HCT116 (cell line): ENCODE measurements around the gene KIF5A. TPM values are rescaled to one million over a fixed set of nuclear protein-coding genes. Genes with fewer than 3 reads are reported as not detected.

Experiments
- ATAC-seq: fragments of 200-7000 bp; cut with Tn5 transposase; 2 replicates; pipeline ENCODE4 v1.9.1; 2020; ENCODE audit warnings: mild to moderate bottlenecking, moderate library complexity
- BruUV-seq: library from RNA; stranded (reverse); fragments of 400-500 nt; replicated peaks from 2 replicates; lab custom pipeline; 2021; lab: Mats Ljungman, UMichigan
- CTCF ChIA-PET: fragments of 300-600 bp; sonication (Branson Sonifier 250); formaldehyde crosslinking; loops from one replicate; lab custom pipeline; 2021; ENCODE audit warnings: antibody characterized with exemption; lab: Charles Lee
- POLR2A ChIA-PET: fragments of 300-600, 350-600 bp; sonication (Branson Sonifier 250); formaldehyde crosslinking; loops from one replicate; lab custom pipeline; 2021; ENCODE audit warnings: antibody characterized with exemption; lab: Charles Lee
- RAD21 ChIA-PET, 2 experiments: fragments of 300-600 bp; sonication (Branson Sonifier 250); formaldehyde crosslinking; loops; one replicate each; lab custom pipeline; 2023; ENCODE audit warnings: low total read pairs in 2 of 2; ENCODE audit not compliant: uncharacterized antibody in 2 of 2, unreplicated experiment in 2 of 2, low non-redundant PET in 1 of 2; lab: Charles Lee
- DNase-seq: peaks from one replicate; pipeline ENCODE4 v3.0.0-alpha.2; 2010; ENCODE audit warnings: low read depth, low spot score
- H2AFZ ChIP-seq: fragments of 200-600 bp; shearing (Covaris generic), sonication (generic); 2 replicates; pipeline ENCODE4 v1.6.1; 2017; ENCODE audit warnings: low read depth, mixed run types, mixed read lengths, antibody characterized with exemption, low read length; ENCODE audit not compliant: poor library complexity, severe bottlenecking
- H3K27ac ChIP-seq: 2 replicates; pipeline ENCODE4 v1.5.1; 2012; ENCODE audit warnings: low read depth, low read length
- H3K27me3 ChIP-seq: fragments of 200-600 bp; sonication (generic); 2 replicates; pipeline ENCODE4 v1.6.1; 2016; ENCODE audit warnings: mixed run types, low read length, mixed read lengths; ENCODE audit not compliant: insufficient read depth
- H3K36me3 ChIP-seq, 2 experiments: fragments of 200-500 bp in 1 of 2; fragments of 200-600 bp in 1 of 2; sonication (Bioruptor generic) in 1 of 2; sonication (generic) in 1 of 2; 2 replicates each; pipeline versions ENCODE4 v1.5.1 to v1.6.1; 2014 to 2016; ENCODE audit warnings: low read length in 2 of 2, inconsistent platforms in 1 of 2, mixed read lengths in 1 of 2, mixed run types in 1 of 2; ENCODE audit not compliant: insufficient read depth in 2 of 2, control insufficient read depth in 1 of 2
- H3K4me1 ChIP-seq, 2 experiments: fragments of 200-600 bp in 1 of 2; sonication (generic) in 1 of 2; 2 replicates each; pipeline versions ENCODE4 v1.5.1 to v1.6.1; 2012 to 2017; ENCODE audit warnings: low read length in 2 of 2, inconsistent platforms in 1 of 2, mild to moderate bottlenecking in 1 of 2, mixed read lengths in 1 of 2, mixed run types in 1 of 2, moderate library complexity in 1 of 2; ENCODE audit not compliant: insufficient read depth in 2 of 2, control insufficient read depth in 1 of 2
- H3K4me2 ChIP-seq: fragments of 200-600 bp; sonication (generic); 2 replicates; pipeline ENCODE4 v1.6.1; 2017; ENCODE audit warnings: mixed run types, low read length, mixed read lengths
- H3K4me3 ChIP-seq, 2 experiments: fragments of 200-600 bp in 1 of 2; sonication (generic) in 1 of 2; replicated peaks in 1 of 2; 2 replicates each; pipeline ENCODE4 v1.5.1; 2011 to 2016; ENCODE audit warnings: low read length in 2 of 2, control low read depth in 1 of 2, low read depth in 1 of 2, mild to moderate bottlenecking in 1 of 2, mixed read lengths in 1 of 2, mixed run types in 1 of 2
- H3K79me2 ChIP-seq: fragments of 200-600 bp; sonication (generic); 2 replicates; pipeline ENCODE4 v1.6.1; 2017; ENCODE audit warnings: mild to moderate bottlenecking, mixed run types, low read length, moderate library complexity, mixed read lengths; ENCODE audit not compliant: insufficient read depth
- H3K9ac ChIP-seq: fragments of 200-600 bp; sonication (generic); 2 replicates; pipeline ENCODE4 v1.6.1; 2016; ENCODE audit warnings: low read length, mixed read lengths
- H3K9me2 ChIP-seq: fragments of 200-600 bp; sonication (generic), shearing (Covaris generic); 2 replicates; pipeline ENCODE4 v1.6.1; 2017; ENCODE audit warnings: mixed run types, mild to moderate bottlenecking, moderate library complexity; ENCODE audit not compliant: insufficient read depth
- H3K9me3 ChIP-seq, 2 experiments: fragments of 200-500 bp in 1 of 2; fragments of 200-600 bp in 1 of 2; sonication (Bioruptor generic) in 1 of 2; sonication (generic) in 1 of 2; 2 replicates each; pipeline ENCODE4 v1.6.1; 2014 to 2017; ENCODE audit warnings: low read length in 2 of 2, mixed read lengths in 2 of 2, inconsistent platforms in 1 of 2, low read depth in 1 of 2, mild to moderate bottlenecking in 1 of 2, mixed run types in 1 of 2, moderate library complexity in 1 of 2; ENCODE audit not compliant: control insufficient read depth in 1 of 2, insufficient read depth in 1 of 2
- H4K20me1 ChIP-seq: fragments of 200-600 bp; sonication (generic), shearing (Covaris generic); 2 replicates; pipeline ENCODE4 v1.6.1; 2017; ENCODE audit warnings: mixed run types, mild to moderate bottlenecking, moderate library complexity; ENCODE audit not compliant: insufficient read depth
- ATF3 ChIP-seq: IDR thresholded peaks from 2 replicates; pipeline ENCODE4 v1.6.1; 2012
- CBX3 ChIP-seq: IDR thresholded peaks from 2 replicates; pipeline ENCODE4 v1.6.1; 2012; ENCODE audit warnings: low read depth
- CEBPB ChIP-seq: IDR thresholded peaks from 2 replicates; pipeline ENCODE4 v1.6.1; 2012; ENCODE audit warnings: low read depth
- CTCF ChIP-seq, 3 experiments: fragments of 200-600 bp in 1 of 3; sonication (generic) in 1 of 3; IDR thresholded peaks in 2 of 3; conservative IDR thresholded peaks in 1 of 3; 2 replicates each; pipeline ENCODE4 v1.5.1; 2012 to 2017; ENCODE audit warnings: low read depth in 2 of 3, low read length in 2 of 3, antibody characterized with exemption in 1 of 3, borderline replicate concordance in 1 of 3, control low read depth in 1 of 3, mild to moderate bottlenecking in 1 of 3, mixed read lengths in 1 of 3, mixed run types in 1 of 3, moderate library complexity in 1 of 3; ENCODE audit not compliant: insufficient read depth in 1 of 3
- EGR1 ChIP-seq: IDR thresholded peaks from 2 replicates; pipeline ENCODE4 v1.6.1; 2012; ENCODE audit warnings: low read depth
- ELF1 ChIP-seq: IDR thresholded peaks from 2 replicates; pipeline ENCODE4 v1.6.1; 2012; ENCODE audit warnings: low read depth, borderline replicate concordance
- EZH2 ChIP-seq: fragments of 200-600 bp; sonication (generic); IDR thresholded peaks from 2 replicates; pipeline ENCODE4 v1.6.1; 2017; ENCODE audit warnings: antibody characterized with exemption, mixed run types
- EZH2phosphoT487 ChIP-seq: fragments of 200-600 bp; IDR thresholded peaks from 2 replicates; pipeline ENCODE4 v1.6.1; 2018; ENCODE audit warnings: antibody characterized with exemption, borderline replicate concordance
- MAX ChIP-seq: IDR thresholded peaks from 2 replicates; pipeline ENCODE4 v1.6.1; 2012
- POLR2A ChIP-seq: IDR thresholded peaks from 2 replicates; pipeline ENCODE4 v1.7.0; 2011; ENCODE audit warnings: borderline replicate concordance; ENCODE audit not compliant: insufficient read depth, insufficient read length; ENCODE audit errors: extremely low read depth
- RAD21 ChIP-seq: IDR thresholded peaks from 2 replicates; pipeline ENCODE4 v1.6.1; 2012; ENCODE audit warnings: low read depth, mild to moderate bottlenecking
- REST ChIP-seq: IDR thresholded peaks from 2 replicates; pipeline ENCODE4 v1.6.1; 2012; ENCODE audit warnings: low read depth
- TCF7L2 ChIP-seq: IDR thresholded peaks from 2 replicates; pipeline ENCODE4 v1.7.0; 2011; ENCODE audit warnings: borderline replicate concordance, inconsistent platforms; ENCODE audit not compliant: insufficient read depth, insufficient read length; ENCODE audit errors: extremely low read depth
- YY1 ChIP-seq: IDR thresholded peaks from 2 replicates; pipeline ENCODE4 v1.6.1; 2011; ENCODE audit warnings: low read length, low read depth, moderate library complexity, mild to moderate bottlenecking; ENCODE audit not compliant: insufficient replicate concordance; ENCODE audit errors: extremely low read depth
- ZBTB33 ChIP-seq: IDR thresholded peaks from 2 replicates; pipeline ENCODE4 v1.6.1; 2011; ENCODE audit warnings: mild to moderate bottlenecking, low read length, moderate library complexity; ENCODE audit not compliant: insufficient replicate concordance; ENCODE audit errors: extremely low read depth
- ZFX ChIP-seq: fragments of 450-650 bp; IDR thresholded peaks from 2 replicates; pipeline ENCODE4 v1.6.1; 2017
- intact Hi-C: fragments of 100-400 bp; cut with micrococcal nuclease; formaldehyde crosslinking; loops from 2 replicates; pipeline ENCODE4 v1.10.0; 2022
- total RNA-seq: library from RNA; stranded (reverse); gene quantifications from one replicate; pipeline ENCODE4 v1.2.1, GENCODE V29; 2021; ENCODE audit not compliant: unreplicated experiment

The KIF5A gene
- total RNA-seq, 1 experiment from 2014 or later: 5.2 TPM

GRCh38 chr12:57511161-57511560, 38.7 kb upstream of the KIF5A start:
- Histone ChIP-seq H3K27ac (no peak overlapping the region), H3K79me2 (peaks cover 7% of the 10 kb centered on the region; the same call in 1 of the 2 replicates), H3K27me3 (no peaks in the 10 kb centered on the region), H3K4me2 (no peak overlapping the region), H3K9ac (no peak overlapping the region), H3K9me3 (no peaks in the 10 kb centered on the region), H2AFZ (no peak overlapping the region), H3K36me3 (peaks cover 36 to 45% of the 10 kb centered on the region in 2 experiments; a peak in 3 of 4 replicates), H3K9me2 (no peaks in the 10 kb centered on the region), H3K4me3 (no peak overlapping the region), H3K4me1 (no peaks in the 10 kb centered on the region), H4K20me1 (no peaks in the 10 kb centered on the region)
- DNase-seq (no peak), ATAC-seq (no peak)
- POLR2A ChIA-PET: interaction anchor here (2.1 kb wide), 1 partner anchor 9 kb away, joined by 7 read pairs; the partner anchor contains the start of gene DDIT3
- TF ChIP-seq ELF1 (no peak), ZBTB33 (no peak), REST (no peak), CTCF (IDR thresholded peaks at IDR 0.05 in 2 of 3, conservative IDR thresholded peaks at IDR 0.05 in 1 of 3; ENCODE audit: borderline replicate concordance in 1 of 3, insufficient read depth in 1 of 3, low read depth in 2 of 3, low read length in 2 of 3) (no peak), TCF7L2 (no peak), EGR1 (no peak), ATF3 (no peak), EZH2phosphoT487 (no peak), CEBPB (no peak), RAD21 (no peak), CBX3 (no peak), YY1 (no peak), POLR2A (no peak), MAX (no peak), EZH2 (no peak), ZFX (no peak)
- RAD21 ChIA-PET: no interaction called here
- intact Hi-C loops: no loop called here
- CTCF ChIA-PET: no interaction called here
- BruUV-seq: no TSS peak
